GM21619 (cell line): Measurements from ENCODE around the gene LMAN1L.

Experiments used
- ATAC-seq: cut with Tn5 transposase; IDR thresholded peaks from one replicate; pipeline ENCODE4 v1.9.1; 2021; ENCODE audit not compliant: unreplicated experiment

LMAN1L gene

GRCh38 chr15:74835312-74835823 is 22.7 kb downstream of the LMAN1L start:
- no peak for ATAC-seq

- no peak for ATAC-seq
Measured at GRCh38 chr15:74836846-74837245, 24.2 kb downstream of the LMAN1L start.

- ATAC-seq, result no peak
Measured at GRCh38 chr15:74837482-74838136, 25.0 kb downstream of the LMAN1L start.

GRCh38 chr15:74838137-74838516 is 25.5 kb downstream of the LMAN1L start:
- ATAC-seq, result no peak

- no peak for ATAC-seq
Measured at GRCh38 chr15:74838746-74839525, 26.3 kb downstream of the LMAN1L start.

GRCh38 chr15:74839526-74840395 is 27.1 kb downstream of the LMAN1L start:
- no peak for ATAC-seq

- ATAC-seq, result no peak
Measured at GRCh38 chr15:74840851-74841775, 28.5 kb downstream of the LMAN1L start.

- ATAC-seq, result no peak
Measured at GRCh38 chr15:74841891-74842373, 29.3 kb downstream of the LMAN1L start.

- ATAC-seq, result peak; percentile 72
Measured at GRCh38 chr15:74842581-74843444, 30.2 kb downstream of the LMAN1L start, which contains the start of gene ULK3. Gene ULK3, minus strand, starts transcription at chr15:74843156. Its CDS starts 51 bp downstream, at chr15:74843105.

GRCh38 chr15:74843445-74843828 is 30.8 kb downstream of the LMAN1L start:
- ATAC-seq, result no peak

GRCh38 chr15:74843891-74844299 is 31.3 kb downstream of the LMAN1L start:
- no peak for ATAC-seq

- no peak for ATAC-seq
Measured at GRCh38 chr15:74844319-74845207, 31.9 kb downstream of the LMAN1L start.

GRCh38 chr15:74845208-74845568 is 32.6 kb downstream of the LMAN1L start:
- no peak for ATAC-seq

- no peak for ATAC-seq
Measured at GRCh38 chr15:74845581-74845980, 32.9 kb downstream of the LMAN1L start.

GRCh38 chr15:74847432-74847831 is 34.8 kb downstream of the LMAN1L start:
- ATAC-seq, result no peak

GRCh38 chr15:74850393-74850792 is 37.8 kb downstream of the LMAN1L start:
- ATAC-seq, result no peak

- ATAC-seq, result no peak
Measured at GRCh38 chr15:74851960-74852359, 39.3 kb downstream of the LMAN1L start.

GRCh38 chr15:74854453-74855022 is 41.9 kb downstream of the LMAN1L start:
- no peak for ATAC-seq
